GM18951 (cell line): ENCODE data around the gene TBC1D28.
"Not testable (repeated sequence)": the region's sequence is repeated elsewhere in the genome, so short reads cannot be mapped to it uniquely, and the experiment has no call there.

Experiments used
- POLR2A ChIP-seq: IDR thresholded peaks from 4 replicates; pipeline ENCODE4 v1.6.1; 2011; ENCODE audit warnings: mild to moderate bottlenecking; ENCODE audit not compliant: insufficient read length, insufficient read depth; ENCODE audit errors: extremely low read depth
- in situ Hi-C: fragments of 300-500 bp; cut with MboI; formaldehyde crosslinking; loops from one replicate; pipeline ENCODE4 v1.12.0; 2022; ENCODE audit warnings: low sequenced_read_pairs, mixed read lengths, inconsistent platforms; ENCODE audit not compliant: unreplicated experiment

The TBC1D28 gene

GRCh38 chr17:18626152-18626870 is 17.9 kb downstream of the TBC1D28 start:
- in situ Hi-C loops, result no loop called here
- no peak for TF ChIP-seq POLR2A

- in situ Hi-C loops, result not testable (repeated sequence)
Observed at GRCh38 chr17:18625509-18626104, 18.6 kb downstream of the TBC1D28 start.

GRCh38 chr17:18624862-18625501 is 19.2 kb downstream of the TBC1D28 start:
- in situ Hi-C loops, result loop anchor here (25.0 kb wide), 2 partner anchors 1712 to 1913 kb away; no protein-coding TSS in a partner anchor

GRCh38 chr17:18617613-18618012 is 26.6 kb downstream of the TBC1D28 start:
- in situ Hi-C loops, result loop anchor here (25.0 kb wide), 2 partner anchors 1720 to 1905 kb away; no protein-coding TSS in a partner anchor

- in situ Hi-C loops, result loop anchor here (25.0 kb wide), 2 partner anchors 1724 to 1901 kb away; no protein-coding TSS in a partner anchor
Observed at GRCh38 chr17:18613016-18613415, 31.2 kb downstream of the TBC1D28 start.

GRCh38 chr17:18593138-18593537 is 51.1 kb downstream of the TBC1D28 start:
- in situ Hi-C loops, result not testable (repeated sequence)
